Fibroblast of lung (primary cell): ENCODE measurements around the gene CBFA2T2.

ENCODE experiments used
- CTCF ChIP-seq, 2 donors: IDR thresholded peaks in 1 of 2; conservative IDR thresholded peaks in 1 of 2; 1 replicate in 1 of 2; 2 replicates in 1 of 2; pipeline ENCODE4 v1.5.1; 2011 to 2012; ENCODE audit warnings: low read length in 2 of 2, control low read depth in 1 of 2, inconsistent platforms in 1 of 2, low read depth in 1 of 2, mild to moderate bottlenecking in 1 of 2
- EZH2 ChIP-seq: IDR thresholded peaks from 2 replicates; pipeline ENCODE4 v1.5.1; 2012; ENCODE audit warnings: low read length, control low read depth, mild to moderate bottlenecking; ENCODE audit errors: missing control alignments

- TF ChIP-seq CTCF (conservative IDR thresholded peaks at IDR 0.05 in 1 of 2, IDR thresholded peaks at IDR 0.05 in 1 of 2; ENCODE audit: low read depth in 1 of 2, low read length in 2 of 2): no peak
- TF ChIP-seq EZH2: no peak
Measured at GRCh38 chr20:33663161-33664084, 173.5 kb downstream of the CBFA2T2 start.
